ENCODE data around the gene RHOBTB1.
"Not testable (repeated sequence)": the region's sequence is repeated elsewhere in the genome, so short reads cannot be mapped to it uniquely, and the experiment has no call there.

Gene RHOBTB1

GRCh38 chr10:60869652-60870415, 74.2 kb downstream of the RHOBTB1 start:
- no peak for DNase-seq (ENCODE audit: low read depth in 1 of 2, low spot score in 1 of 2)

- DNase-seq (ENCODE audit: low read depth in 1 of 2, low spot score in 1 of 2): no peak
Observed at GRCh38 chr10:60868946-60869345, 75.0 kb downstream of the RHOBTB1 start.

DNA sequence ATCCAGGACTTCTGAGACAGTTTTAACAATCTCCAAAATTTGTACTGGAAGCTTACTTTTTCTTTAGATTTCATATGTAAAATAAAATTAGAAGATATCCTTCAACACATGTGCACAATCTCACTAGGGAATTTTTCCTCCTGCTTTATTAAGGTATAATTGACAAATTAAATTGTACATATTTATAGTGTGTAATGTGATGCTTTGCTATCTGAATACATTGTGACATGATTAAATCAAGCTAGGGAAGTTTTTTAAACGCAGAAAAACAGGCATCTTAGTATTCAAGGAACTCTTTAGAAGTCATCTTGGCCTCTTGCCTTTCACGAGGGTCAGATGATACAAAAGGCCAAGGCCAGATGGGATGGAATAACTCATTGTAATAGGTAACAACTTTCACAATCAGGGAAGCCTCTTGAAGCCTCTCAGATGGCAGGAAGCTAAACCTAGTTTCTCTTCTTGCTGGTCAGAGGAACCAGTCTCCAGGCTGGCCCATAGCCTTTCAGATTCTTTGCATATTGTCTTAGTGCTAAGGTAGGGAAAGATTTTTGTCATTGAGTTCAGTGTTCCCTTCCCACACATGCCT, 78.7 kb downstream of the RHOBTB1 start:
- DNase-seq (ENCODE audit: low read depth in 1 of 2, low spot score in 1 of 2): no peak

GRCh38 chr10:60863796-60864195, 80.2 kb downstream of the RHOBTB1 start:
- DNase-seq (ENCODE audit: low read depth in 1 of 2, low spot score in 1 of 2): no peak

DNA sequence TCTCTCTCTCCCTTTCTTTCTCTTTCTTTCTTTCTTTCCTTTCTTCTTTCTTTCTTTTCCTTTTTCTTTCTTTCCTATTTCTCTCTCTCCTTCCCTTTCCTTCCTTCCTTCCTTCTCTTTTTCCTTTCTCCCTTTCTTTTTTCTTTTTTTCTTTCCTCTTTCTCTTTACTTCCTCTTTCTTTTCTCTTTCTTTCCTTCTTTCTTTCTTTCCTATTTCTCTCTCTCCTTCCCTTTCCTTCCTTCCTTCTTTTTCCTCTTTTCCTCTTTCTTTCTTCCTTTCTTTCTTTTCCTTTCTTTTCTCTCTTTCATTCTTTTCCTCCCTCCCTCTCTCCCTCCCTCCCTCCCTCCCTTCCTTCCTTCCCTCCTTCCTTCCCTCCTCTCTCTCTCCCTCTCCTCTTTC, 81.5 kb downstream of the RHOBTB1 start:
- no peak for DNase-seq (ENCODE audit: low read depth in 1 of 2, low spot score in 1 of 2)

DNA sequence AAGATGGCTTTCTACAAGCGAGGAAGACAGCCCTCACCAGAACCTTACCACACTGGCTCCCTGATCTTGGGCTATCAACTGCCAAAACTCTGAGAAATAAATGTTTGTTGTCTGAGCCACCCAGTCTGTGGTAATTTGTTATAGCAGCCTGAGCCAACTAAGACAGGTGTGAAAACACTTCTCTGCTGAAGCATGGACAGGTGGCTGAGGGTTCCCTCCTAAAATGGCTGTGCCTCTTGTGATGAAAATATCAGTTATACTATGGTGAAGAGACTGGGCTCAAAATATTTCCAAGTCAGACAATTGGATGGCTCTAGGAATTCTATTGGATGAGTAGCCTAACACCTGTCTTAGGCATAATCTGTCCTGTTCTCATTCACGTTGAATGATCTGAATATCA, 87.6 kb downstream of the RHOBTB1 start:
- no peak for DNase-seq (ENCODE audit: low read depth in 1 of 2, low spot score in 1 of 2)

DNA sequence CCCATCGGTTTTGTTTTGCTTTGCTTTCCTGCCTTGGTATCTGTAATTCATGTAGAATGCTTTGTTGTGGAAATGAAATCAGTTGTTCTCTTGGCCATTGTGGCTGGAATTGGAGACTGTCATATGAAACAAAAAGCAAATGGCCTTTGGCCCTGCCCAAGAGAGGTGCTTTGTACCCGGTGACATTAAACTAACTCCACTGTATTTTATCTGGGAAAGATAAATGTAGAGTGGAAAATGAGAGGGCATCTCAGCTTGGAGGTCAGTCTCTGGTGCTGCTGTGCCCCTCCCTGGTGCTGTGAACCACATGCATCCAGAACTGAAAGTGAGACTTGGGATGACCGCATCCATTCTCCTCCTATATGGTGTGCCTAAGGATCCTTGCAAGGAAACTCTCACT, 90.3 kb downstream of the RHOBTB1 start:
- no peak for DNase-seq (ENCODE audit: low read depth in 1 of 2, low spot score in 1 of 2)

DNA sequence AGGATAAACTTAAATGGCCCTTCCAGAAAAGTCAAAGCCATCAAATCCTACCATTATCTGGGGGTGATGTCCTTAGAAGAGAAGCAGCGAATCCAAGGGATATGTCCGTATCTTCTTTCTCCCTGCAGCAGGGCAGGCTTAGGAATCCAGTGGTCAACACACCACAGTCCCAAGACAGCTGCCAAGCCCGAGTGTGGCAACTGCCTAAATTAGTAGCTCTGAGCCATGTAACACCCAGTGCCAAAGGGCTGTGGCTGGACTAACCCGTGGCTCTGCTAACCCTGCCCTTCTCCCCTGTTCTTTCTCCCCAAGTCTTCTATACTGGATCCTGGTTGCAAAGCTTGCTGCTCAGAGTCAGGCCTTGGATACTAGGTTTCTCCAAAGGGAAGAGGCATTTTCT, 90.9 kb downstream of the RHOBTB1 start:
- DNase-seq (ENCODE audit: low read depth in 1 of 2, low spot score in 1 of 2): no peak

GRCh38 chr10:60849740-60850139, 94.2 kb downstream of the RHOBTB1 start:
- no peak for DNase-seq (ENCODE audit: low read depth in 1 of 2, low spot score in 1 of 2)

GRCh38 chr10:60849217-60849616, 94.8 kb downstream of the RHOBTB1 start:
- DNase-seq (ENCODE audit: low read depth in 1 of 2, low spot score in 1 of 2): no peak

DNA sequence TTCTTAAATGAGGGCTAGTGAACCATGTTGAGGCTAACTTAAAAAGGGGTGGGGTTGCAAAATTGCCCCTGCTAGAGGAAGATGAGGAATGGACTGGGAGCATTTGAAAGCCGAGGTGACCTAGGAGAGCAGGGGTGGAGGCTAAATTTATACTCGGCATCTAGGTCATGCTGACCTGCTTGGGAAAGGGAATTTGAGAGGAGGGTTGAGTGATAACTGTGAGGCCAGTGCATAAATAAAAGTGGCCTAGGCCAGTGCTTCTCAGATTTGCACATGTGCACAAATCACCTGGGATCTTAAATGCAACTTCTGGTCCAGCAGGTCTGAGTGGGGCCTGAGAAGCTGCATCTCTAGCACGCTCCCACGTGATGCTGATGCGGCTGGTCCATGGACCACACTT, 95.3 kb downstream of the RHOBTB1 start:
- DNase-seq (ENCODE audit: low read depth in 1 of 2, low spot score in 1 of 2): no peak

- no peak for DNase-seq (ENCODE audit: low read depth in 1 of 2, low spot score in 1 of 2)
Observed at GRCh38 chr10:60848126-60848525, 95.9 kb downstream of the RHOBTB1 start.

DNA sequence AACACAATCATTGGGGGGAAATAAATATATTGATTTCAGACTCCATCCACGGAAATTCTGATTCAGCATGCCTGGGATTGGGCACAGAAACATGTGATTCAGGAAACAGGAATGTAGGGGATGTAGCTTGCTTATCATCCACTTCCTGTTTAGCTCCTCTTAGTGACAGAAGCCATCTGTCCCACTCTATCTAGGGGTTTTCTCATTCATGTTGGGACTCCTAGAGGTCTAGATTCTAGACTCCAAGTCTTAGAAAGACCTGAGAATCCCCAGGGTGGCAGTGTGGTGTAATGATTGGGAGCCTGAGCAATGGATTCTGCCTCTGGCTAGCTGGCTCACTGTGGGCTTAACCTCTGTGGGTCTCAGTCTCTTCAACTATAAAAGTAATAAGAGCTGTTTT, 97.8 kb downstream of the RHOBTB1 start:
- no peak for DNase-seq (ENCODE audit: low read depth in 1 of 2, low spot score in 1 of 2)

GRCh38 chr10:60845038-60845437, 98.9 kb downstream of the RHOBTB1 start:
- DNase-seq (ENCODE audit: low read depth in 1 of 2, low spot score in 1 of 2): no peak

DNA sequence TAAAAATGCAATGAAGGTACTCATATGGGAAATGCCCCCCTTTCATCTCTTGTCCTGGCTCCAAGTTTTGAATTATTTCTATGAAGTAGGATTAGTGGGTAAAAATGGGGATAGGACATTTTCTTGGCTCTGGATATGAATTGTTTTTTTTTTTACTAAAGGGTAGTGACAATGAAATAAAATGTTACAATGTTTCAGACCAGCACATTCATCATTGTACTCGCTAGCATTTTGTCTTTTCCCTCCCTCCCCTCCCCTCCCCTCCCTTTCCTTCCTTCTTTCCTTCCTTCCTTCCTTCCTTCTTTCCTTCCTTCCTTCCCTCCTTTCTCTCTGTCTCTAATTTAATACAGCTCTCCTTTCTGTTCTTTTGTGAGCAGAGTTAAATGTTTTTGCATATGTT, 101.3 kb downstream of the RHOBTB1 start:
- no peak for DNase-seq (ENCODE audit: low read depth in 1 of 2, low spot score in 1 of 2)

GRCh38 chr10:60841227-60841626, 102.8 kb downstream of the RHOBTB1 start:
- not testable (repeated sequence) for DNase-seq (ENCODE audit: low read depth in 1 of 2, low spot score in 1 of 2)

DNA sequence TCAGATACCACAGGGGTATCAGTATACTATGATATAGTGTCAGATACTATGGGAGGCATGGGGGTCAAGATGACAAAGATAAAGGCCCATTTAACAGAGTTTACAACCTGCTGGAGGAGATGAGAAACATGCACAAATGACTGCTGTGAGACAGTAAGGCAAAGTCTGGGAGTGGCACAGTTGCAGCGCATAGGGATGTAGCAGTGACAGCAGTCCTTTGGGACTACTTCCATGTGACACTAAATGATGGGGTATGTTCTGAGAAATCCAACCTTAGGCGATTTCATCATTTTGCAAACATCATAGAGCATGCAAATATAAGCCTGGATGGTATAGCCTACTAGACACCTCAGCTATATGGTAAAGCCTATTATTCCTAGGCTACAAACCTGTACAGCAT, 108.9 kb downstream of the RHOBTB1 start:
- no peak for DNase-seq (ENCODE audit: low read depth in 1 of 2, low spot score in 1 of 2)

DNA sequence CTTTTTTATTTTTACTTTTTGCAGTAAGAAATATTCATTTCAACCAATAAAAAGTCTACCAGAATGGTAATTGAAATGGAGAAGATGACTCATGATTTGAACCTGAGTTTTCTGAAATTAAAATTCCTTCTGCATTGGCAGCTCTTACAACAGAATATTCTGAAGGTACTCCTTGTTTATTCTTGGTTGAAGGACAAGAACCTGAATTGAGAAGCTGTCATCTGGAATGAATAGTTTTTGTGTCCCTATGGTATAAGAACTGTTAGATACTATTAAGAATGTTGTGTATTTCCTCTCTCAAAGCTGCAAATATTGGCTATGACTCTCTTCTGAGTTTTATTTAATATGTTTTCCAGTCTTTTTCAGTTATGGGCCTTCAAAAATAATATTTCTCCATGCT, 109.6 kb downstream of the RHOBTB1 start:
- DNase-seq (ENCODE audit: low read depth in 1 of 2, low spot score in 1 of 2): no peak

- DNase-seq (ENCODE audit: low read depth in 1 of 2, low spot score in 1 of 2): not testable (repeated sequence)
Observed at GRCh38 chr10:60832136-60832535, 111.8 kb downstream of the RHOBTB1 start.

GRCh38 chr10:60828489-60828852, 115.5 kb downstream of the RHOBTB1 start:
- DNase-seq (ENCODE audit: low read depth in 1 of 2, low spot score in 1 of 2): no peak

- DNase-seq (ENCODE audit: low read depth in 1 of 2, low spot score in 1 of 2): no peak
Observed at GRCh38 chr10:60827791-60828488, 116.0 kb downstream of the RHOBTB1 start.

- no peak for DNase-seq (ENCODE audit: low read depth in 1 of 2, low spot score in 1 of 2)
Observed at GRCh38 chr10:60825520-60825919, 118.5 kb downstream of the RHOBTB1 start.
